Measurements from ENCODE around the gene RAB27B.

Gene RAB27B

GRCh38 chr18:54910161-54910919, 82.1 kb downstream of the RAB27B start:
- DNase-seq (ENCODE audit: low read depth, low spot score) = no peak

GRCh38 chr18:54911551-54911950, 83.3 kb downstream of the RAB27B start:
- DNase-seq (ENCODE audit: low read depth, low spot score) = no peak

- DNase-seq (ENCODE audit: low read depth, low spot score) = no peak
Measured at GRCh38 chr18:54914816-54915215, 86.5 kb downstream of the RAB27B start.

GRCh38 chr18:54916507-54916906, 88.2 kb downstream of the RAB27B start:
- no peak for DNase-seq (ENCODE audit: low read depth, low spot score)

GRCh38 chr18:54918060-54918459, 89.8 kb downstream of the RAB27B start:
- no peak for DNase-seq (ENCODE audit: low read depth, low spot score)

- DNase-seq (ENCODE audit: low read depth, low spot score) = no peak
Measured at GRCh38 chr18:54919412-54919811, 91.1 kb downstream of the RAB27B start.

GRCh38 chr18:54923339-54923956, 95.2 kb downstream of the RAB27B start:
- no peak for DNase-seq (ENCODE audit: low read depth, low spot score)

GRCh38 chr18:54924948-54925347, 96.7 kb downstream of the RAB27B start:
- no peak for DNase-seq (ENCODE audit: low read depth, low spot score)

GRCh38 chr18:54926593-54927325, 98.5 kb downstream of the RAB27B start:
- DNase-seq (ENCODE audit: low read depth, low spot score) = no peak

- DNase-seq (ENCODE audit: low read depth, low spot score) = no peak
Measured at GRCh38 chr18:54928236-54928635, 100.0 kb downstream of the RAB27B start.

GRCh38 chr18:54931152-54931551, 102.9 kb downstream of the RAB27B start:
- DNase-seq (ENCODE audit: low read depth, low spot score) = no peak

GRCh38 chr18:54932472-54932871, 104.2 kb downstream of the RAB27B start:
- DNase-seq (ENCODE audit: low read depth, low spot score) = no peak

- DNase-seq (ENCODE audit: low read depth, low spot score) = no peak
Measured at GRCh38 chr18:54938506-54938905, 110.2 kb downstream of the RAB27B start.

- DNase-seq (ENCODE audit: low read depth, low spot score) = no peak
Measured at GRCh38 chr18:54939361-54939917, 111.2 kb downstream of the RAB27B start.

GRCh38 chr18:54942144-54942543, 113.9 kb downstream of the RAB27B start:
- DNase-seq (ENCODE audit: low read depth, low spot score) = no peak

GRCh38 chr18:54942569-54942968, 114.3 kb downstream of the RAB27B start:
- no peak for DNase-seq (ENCODE audit: low read depth, low spot score)
